ENCODE data around the gene SLC17A2.
A peak's percentile ranks its signal among the peaks of the same experiment; 100 is the strongest.

SLC17A2 gene

GRCh38 chr6:25930532-25931410, at the start of gene SLC17A2:
TSS of gene SLC17A2 (minus strand) at chr6:25930691. CDS start at chr6:25925796, 4,895 bp downstream.
- no peak for TF ChIP-seq ZNF274 (IDR thresholded peaks at IDR 0.05; ENCODE audit: low read depth, low read length)
- no peak within 1 kb of the TSS for H3K4me3 ChIP-seq (ENCODE audit: low read length)

- TF ChIP-seq ZNF274 (IDR thresholded peaks at IDR 0.05; ENCODE audit: low read depth, low read length) = no peak
- H3K4me3 ChIP-seq (ENCODE audit: low read length) = no peak overlapping the region
Measured at GRCh38 chr6:25975923-25976560, 45.6 kb upstream of the SLC17A2 start.

GRCh38 chr6:25973923-25974555, 43.5 kb upstream of the SLC17A2 start:
- TF ChIP-seq ZNF274 (IDR thresholded peaks at IDR 0.05; ENCODE audit: low read depth, low read length) = no peak
- H3K4me3 ChIP-seq (ENCODE audit: low read length) = no peak overlapping the region

- no peak for TF ChIP-seq ZNF274 (IDR thresholded peaks at IDR 0.05; ENCODE audit: low read depth, low read length)
Measured at GRCh38 chr6:25972902-25973301, 42.4 kb upstream of the SLC17A2 start.

GRCh38 chr6:25972128-25972527, 41.6 kb upstream of the SLC17A2 start:
- H3K4me3 ChIP-seq (ENCODE audit: low read length) = no peak overlapping the region; the same call in 1 of the 2 replicates
- no peak for TF ChIP-seq ZNF274 (IDR thresholded peaks at IDR 0.05; ENCODE audit: low read depth, low read length)

More at GRCh38 chr6:25972902-25973301, 42.4 kb upstream of the SLC17A2 start:
- no peak overlapping the region for H3K4me3 ChIP-seq (ENCODE audit: low read length)

- TF ChIP-seq ZNF274 (IDR thresholded peaks at IDR 0.05; ENCODE audit: low read depth, low read length) = no peak
- peak overlapping the region; percentile 14; the same call in 1 of the 2 replicates for H3K4me3 ChIP-seq (ENCODE audit: low read length)
Measured at GRCh38 chr6:25971187-25971821, 40.8 kb upstream of the SLC17A2 start.

DNA sequence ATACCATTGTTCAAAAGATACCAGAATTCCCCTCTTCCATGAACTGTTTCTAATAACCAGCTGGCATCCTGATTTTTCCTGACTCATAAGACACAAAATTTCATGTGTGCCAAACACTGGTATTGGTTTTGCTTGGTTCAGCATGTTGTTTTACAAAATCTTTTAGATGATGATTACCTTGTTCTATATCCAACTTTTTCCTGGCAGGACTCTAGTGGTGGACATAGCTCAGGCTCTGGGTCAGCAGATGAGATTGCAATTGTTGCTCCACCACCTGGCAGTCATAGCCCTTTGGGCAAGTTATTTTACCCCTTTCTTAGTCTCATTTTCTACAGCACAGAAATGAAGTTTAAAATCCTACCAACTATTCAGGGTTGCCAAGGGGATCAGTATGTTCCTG, 38.3 kb upstream of the SLC17A2 start:
- no peak for TF ChIP-seq ZNF274 (IDR thresholded peaks at IDR 0.05; ENCODE audit: low read depth, low read length)
- H3K4me3 ChIP-seq (ENCODE audit: low read length) = no peak overlapping the region

GRCh38 chr6:25966711-25967110, 36.2 kb upstream of the SLC17A2 start:
- H3K4me3 ChIP-seq (ENCODE audit: low read length) = peak overlapping the region; percentile 27; the same call in 1 of the 2 replicates
- no peak for TF ChIP-seq ZNF274 (IDR thresholded peaks at IDR 0.05; ENCODE audit: low read depth, low read length)

DNA sequence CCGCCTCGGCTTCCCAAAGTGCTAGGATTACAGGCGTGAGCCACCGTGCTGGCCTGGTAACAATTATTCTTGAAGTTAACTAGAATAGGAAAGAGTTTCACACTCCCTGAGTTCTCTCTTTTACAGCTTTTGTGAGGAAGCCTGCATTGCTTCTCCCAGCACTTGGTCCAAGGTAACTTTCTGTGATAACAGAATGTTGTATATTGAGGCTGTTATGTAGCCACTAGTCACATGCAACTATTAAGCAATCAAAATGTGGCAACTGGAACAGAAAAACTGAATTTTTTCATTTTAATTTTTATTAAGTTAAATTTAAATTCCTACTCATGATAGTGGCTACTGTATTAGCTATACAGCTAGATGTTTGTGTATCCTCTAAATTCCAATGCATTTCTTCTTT, 34.6 kb upstream of the SLC17A2 start:
- no peak for TF ChIP-seq ZNF274 (IDR thresholded peaks at IDR 0.05; ENCODE audit: low read depth, low read length)
- H3K4me3 ChIP-seq (ENCODE audit: low read length) = peak overlapping the region; percentile 54; the same call in 1 of the 2 replicates

DNA sequence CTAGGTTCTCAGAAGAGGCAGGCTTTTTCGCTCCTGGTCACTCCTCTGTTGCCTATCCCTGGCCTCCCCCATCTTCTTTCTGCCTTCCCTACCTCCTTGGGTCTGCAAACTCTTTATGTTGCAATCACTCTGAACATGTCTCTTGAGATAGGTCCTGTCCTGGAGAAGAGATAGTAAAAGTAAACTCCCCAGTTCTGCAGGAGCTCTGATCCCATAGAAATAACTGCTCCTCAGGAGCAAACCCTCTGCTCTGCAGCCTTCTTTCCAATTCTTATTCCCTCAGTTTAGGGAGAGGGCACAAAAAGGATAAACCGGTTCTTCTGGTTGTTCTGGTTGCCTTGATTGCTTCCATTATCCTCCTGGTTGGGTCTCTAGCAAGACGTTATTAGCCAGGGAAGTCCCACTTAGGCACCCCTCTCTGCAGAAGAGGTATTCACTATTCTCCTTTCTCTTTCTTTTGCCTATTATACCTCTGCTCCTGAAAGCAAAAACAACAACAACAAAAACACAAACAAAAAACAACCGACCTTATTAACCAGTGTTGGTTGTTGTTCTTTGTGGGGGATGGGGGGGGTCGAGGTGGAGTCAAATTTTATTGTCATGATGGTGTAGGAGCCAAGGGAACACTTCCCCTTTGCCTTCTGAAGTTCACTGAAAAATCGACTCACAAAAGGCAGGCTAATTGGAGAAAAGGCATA, 33.1 kb upstream of the SLC17A2 start:
- TF ChIP-seq ZNF274 (IDR thresholded peaks at IDR 0.05; ENCODE audit: low read depth, low read length) = no peak
- H3K4me3 ChIP-seq (ENCODE audit: low read length) = peak overlapping the region; percentile 88

DNA sequence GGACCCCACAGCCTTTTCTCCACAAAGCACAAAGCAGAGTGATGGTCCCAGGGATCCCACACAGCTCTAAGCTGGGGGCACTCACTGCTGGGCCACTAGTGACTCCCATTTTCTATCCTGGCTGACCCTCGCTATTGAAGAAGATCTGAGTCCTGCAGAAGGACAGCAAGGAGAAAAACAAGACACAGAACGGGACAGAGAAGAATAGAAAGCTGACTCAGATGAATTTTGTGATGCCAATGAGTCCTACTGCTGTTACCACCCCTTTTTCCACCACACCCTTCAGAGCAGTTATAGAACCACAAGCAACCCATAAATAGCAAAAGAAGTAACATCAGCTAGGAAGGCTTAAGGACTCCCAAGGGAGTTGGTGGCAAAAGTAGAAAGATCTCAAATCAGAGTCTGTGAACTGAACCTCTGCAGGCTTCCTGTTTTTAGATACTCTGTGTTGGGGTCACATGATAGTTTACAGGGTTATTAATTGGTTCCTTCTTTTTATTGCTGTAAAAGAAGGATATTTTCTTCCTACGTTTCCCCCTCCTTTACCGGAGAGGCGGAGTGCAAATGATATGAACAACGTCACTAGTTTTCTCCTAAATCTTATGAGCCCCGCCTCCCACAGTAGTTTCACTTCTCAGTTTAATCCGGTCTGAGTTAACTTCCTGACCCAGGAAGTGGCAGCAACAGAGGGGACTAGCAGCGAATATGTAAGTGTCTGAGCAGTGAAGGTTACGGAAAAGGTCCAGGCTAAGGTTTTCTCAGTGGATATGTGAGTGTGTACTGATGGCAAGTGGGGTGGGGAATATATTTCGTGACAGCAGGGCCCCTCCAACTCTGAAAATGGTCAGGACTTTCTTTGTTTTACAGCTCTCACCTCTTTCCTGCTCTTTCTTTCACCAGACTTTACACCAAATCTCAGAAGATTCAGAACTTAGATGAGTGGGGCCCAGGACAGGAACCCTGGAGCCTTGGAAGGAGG, 31.9 kb upstream of the SLC17A2 start, which contains the start of gene TRIM38:
Gene TRIM38 (plus strand): TSS at position 654 of the 979 bp plus-strand sequence. CDS start 3,721 bp downstream, outside the sequence.
- H3K4me3 ChIP-seq (ENCODE audit: low read length) = peak within 1 kb of the TSS; percentile 88

GRCh38 chr6:25961619-25962148, 31.2 kb upstream of the SLC17A2 start:
- peak overlapping the region; percentile 88; the same call in 1 of the 2 replicates for H3K4me3 ChIP-seq (ENCODE audit: low read length)

More for the DNA sequence above, 31.9 kb upstream of the SLC17A2 start, which contains the start of gene TRIM38:
- TF ChIP-seq ZNF274 (IDR thresholded peaks at IDR 0.05; ENCODE audit: low read depth, low read length) = no peak

More at GRCh38 chr6:25961619-25962148, 31.2 kb upstream of the SLC17A2 start:
- no peak for TF ChIP-seq ZNF274 (IDR thresholded peaks at IDR 0.05; ENCODE audit: low read depth, low read length)
